HG02973 (cell line): ENCODE data around the gene SLC4A1.

Experiments used
- ATAC-seq: cut with Tn5 transposase; IDR thresholded peaks from one replicate; pipeline ENCODE4 v1.9.1; 2021; ENCODE audit warnings: moderate library complexity; ENCODE audit not compliant: unreplicated experiment

SLC4A1 gene

DNA sequence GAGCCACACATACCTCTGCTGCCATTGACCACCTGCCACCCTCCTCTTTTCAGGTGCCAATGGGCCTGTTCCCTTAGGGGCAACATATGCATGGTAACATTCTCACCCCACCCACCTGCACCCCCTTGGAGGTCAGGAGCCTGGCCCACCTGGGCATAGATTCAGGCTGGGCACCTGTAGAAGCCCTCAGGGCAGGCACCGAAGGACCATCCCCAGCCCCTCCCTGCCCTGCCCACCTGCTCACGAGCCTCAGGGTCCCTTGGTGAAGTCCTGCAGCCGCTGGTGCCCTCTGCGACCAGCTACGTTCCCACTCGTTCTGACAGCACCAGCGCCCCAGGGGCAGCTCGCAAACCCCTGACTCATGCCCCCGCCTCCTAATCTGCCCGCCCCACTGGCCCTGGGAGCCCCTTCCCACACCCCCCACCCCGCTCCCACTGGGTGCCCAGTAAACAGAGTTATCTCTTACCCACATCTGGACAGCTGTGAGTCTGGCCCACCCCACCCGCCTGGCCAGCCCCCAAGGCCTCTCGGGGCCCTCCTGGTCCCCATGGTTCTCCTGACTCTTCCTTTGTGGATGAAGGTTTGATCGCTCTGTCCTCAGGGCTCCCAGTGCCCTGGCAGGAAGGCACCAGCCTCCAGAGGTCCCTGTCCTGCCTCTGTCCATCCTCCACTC lies at the start of gene SLC4A1:
Gene SLC4A1, minus strand, starts transcription at position 318 of the 673 bp plus-strand sequence. CDS start 5,269 bp downstream, outside the sequence.
- ATAC-seq = no peak

DNA sequence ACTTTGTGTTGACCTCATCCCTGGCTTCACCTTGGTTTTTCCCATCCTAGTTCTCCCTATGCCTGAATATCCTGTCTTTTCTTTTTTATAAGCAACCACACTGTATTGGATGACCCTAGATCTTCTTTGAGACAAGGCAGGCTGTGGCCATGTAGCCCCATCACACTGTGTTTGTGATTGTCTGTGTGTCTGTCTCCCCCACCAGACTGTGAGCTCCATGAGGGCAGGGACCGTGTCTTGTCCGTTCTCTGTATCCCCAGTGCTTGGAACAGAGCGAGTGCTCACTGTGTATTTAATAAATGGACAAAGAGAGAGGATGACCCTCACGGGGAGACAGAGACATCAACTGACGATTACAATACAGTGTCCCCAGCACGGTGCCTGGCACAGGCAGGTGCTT lies 49.6 kb upstream of the SLC4A1 start:
- ATAC-seq = no peak

DNA sequence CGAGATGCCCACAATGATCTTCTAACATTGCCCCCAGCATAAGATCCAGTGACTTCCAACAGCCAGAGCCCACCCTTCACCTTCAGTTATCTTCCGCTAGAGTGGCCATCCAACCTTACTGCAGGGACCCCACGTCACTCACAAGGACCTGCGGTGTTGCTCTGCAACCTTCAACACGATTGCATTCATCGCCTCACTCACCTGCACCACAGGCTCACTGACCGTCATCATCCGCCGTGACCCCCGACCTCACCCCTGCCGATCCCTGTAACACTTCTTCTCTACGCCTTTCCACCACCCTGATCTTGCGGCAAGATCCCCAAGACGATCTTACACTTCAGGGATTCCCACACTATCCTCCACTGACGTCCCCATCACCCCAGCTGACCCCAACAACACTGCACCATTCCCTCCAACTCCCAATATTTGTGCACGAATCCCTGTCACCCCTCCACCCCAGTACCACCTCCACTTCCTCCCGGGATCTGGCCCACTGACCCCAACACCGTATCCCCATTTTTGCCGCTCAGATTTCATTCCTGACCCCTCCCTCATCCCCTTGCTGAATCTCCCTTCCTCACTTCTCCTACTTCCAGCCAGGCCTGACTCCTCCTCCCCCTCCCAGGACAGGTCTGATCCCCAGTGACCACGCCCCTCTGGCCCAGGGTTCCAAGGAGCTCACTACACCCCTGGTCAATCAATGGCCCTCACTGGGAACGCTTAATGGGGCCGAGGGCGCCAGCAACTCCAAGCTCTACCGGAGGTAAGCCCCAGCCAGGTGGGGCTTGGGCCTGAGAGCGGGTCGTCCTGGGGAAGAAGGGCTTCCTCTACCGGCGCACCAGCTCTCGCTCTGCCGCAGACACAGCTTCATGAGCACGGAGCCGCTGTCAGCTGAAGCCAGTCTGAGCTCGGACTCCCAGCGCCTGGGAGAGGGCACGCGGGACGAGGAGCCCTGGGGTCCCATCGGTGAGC lies 48.1 kb upstream of the SLC4A1 start:
- ATAC-seq = no peak

DNA sequence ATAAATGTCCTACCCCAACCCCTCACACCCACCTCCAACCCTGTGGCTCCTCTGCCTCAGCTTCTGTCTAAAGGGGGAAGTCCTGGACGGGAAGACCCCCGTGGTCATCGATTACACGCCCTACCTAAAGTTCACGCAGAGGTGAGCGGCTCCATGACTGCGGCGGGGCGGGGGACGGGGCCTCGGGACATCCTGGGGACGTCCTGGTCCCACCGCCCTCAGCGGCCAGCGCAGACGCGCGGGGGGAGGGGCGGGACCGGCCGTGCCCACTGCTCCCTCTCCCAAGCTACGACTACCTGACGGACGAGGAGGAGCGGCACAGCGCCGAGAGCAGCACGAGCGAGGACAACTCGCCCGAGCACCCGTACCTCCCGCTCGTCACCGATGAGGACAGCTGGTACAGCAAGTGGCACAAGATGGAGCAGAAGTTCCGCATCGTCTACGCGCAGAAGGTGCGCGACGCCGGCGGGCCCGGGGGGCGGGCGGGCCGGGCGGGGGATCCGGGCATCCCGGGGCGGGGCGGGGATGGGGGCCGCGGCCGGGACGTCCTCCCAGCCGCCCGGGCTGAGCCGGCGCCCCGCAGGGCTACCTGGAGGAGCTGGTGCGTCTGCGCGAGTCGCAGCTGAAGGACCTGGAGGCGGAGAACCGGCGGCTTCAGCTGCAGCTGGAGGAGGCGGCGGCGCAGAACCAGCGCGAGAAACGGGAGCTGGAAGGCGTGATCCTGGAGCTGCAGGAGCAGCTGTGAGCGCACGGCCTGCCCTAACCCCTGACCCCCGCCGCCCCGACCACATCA lies 47.1 kb upstream of the SLC4A1 start:
- no peak for ATAC-seq

DNA sequence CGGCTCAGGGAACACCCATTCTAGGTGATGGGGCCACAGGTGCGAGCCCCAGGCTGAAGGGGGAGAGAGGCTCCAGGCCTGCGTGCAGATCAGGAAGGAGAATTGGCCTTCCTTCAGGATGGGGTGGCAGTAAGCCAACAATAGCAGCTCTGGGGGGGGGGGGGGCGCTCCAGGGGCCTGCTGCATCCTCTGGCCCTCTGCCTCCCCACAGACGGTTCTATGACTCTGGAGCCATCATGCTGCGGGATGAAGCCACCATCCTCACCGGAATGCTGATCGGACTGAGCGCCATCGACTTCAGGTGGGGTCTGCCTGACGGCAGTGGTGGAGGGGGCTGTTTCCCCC lies 46.6 kb upstream of the SLC4A1 start:
- no peak for ATAC-seq

DNA sequence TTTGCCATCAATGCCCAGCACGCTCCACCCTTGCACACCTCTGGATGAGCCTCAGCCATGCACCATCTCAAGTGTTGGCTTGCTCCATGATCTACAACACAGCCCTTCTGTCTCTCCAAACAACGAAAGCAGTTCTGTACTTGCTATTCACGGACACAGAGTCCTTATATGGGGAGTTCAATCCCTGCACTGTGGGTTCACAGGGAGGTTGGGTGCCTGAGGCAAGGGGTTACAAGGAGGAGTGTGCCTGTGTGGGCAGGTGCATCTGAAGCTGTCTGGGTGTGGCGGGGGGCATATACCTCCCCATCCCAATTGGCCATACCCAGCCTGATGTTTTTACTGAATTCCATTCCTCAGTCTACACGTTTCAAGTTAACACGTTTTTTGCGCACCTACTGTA lies 46.1 kb upstream of the SLC4A1 start:
- ATAC-seq = no peak

DNA sequence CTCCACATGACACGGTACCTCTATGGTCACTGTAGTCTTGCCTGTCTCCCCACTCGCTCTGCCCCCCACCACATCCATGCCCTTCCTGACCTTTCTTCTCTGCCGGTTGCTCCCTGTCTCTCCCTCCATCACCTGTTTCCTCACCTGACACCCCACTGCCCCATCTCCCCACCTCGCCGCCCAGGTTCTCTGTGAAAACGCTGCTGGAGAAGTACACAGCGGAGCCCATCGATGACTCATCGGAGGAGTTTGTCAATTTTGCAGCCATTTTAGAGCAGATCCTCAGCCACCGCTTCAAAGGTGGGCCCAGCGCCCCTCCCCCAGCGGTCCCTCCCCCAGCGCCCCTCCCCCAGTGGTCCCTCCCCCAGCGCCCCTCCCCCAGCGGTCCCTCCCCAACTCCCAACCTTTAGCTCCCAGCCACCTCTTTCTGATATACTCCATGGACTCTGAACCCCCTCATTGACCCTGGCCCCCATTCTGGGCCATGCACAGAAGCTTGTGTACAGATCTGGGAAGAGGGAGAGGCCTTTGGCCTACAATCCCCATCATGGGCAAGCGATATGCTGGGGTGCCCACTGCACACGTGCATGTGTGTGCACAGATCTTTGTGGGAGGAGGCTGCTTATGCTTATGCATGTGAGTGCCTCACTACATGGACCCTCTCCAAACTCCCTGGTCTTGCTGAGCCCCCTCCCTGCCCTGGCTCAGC lies 44.6 kb upstream of the SLC4A1 start:
- ATAC-seq = no peak

DNA sequence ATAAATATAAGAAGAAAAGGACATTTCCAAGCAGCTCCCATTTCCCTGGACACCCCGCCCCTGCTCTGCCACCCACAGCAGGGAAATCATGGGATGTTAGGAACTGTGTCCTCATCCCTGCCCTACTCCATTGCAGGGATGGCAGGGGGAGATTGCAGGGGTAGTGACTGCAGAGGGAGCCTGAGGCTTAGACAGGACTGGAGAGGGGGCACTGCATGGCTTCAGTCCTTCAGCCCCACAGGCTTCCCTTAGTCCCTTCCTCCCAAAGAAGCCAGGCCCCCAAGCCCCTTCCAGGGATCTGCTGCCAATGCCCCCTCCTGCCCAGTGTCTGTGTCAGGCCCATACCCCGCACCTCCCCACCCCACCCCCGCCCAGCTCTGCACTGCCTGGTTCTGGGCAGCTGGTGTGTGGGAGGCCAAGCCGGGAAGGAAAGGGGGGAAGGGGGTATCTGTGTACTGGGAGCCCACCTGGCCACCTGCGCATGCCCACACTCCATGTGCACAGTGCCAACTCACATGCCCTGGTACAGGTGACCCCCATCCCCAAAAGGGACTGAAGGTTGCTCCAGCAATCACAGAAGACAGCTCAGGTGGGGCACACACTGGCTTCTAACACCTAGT lies 43.7 kb upstream of the SLC4A1 start:
- no peak for ATAC-seq

DNA sequence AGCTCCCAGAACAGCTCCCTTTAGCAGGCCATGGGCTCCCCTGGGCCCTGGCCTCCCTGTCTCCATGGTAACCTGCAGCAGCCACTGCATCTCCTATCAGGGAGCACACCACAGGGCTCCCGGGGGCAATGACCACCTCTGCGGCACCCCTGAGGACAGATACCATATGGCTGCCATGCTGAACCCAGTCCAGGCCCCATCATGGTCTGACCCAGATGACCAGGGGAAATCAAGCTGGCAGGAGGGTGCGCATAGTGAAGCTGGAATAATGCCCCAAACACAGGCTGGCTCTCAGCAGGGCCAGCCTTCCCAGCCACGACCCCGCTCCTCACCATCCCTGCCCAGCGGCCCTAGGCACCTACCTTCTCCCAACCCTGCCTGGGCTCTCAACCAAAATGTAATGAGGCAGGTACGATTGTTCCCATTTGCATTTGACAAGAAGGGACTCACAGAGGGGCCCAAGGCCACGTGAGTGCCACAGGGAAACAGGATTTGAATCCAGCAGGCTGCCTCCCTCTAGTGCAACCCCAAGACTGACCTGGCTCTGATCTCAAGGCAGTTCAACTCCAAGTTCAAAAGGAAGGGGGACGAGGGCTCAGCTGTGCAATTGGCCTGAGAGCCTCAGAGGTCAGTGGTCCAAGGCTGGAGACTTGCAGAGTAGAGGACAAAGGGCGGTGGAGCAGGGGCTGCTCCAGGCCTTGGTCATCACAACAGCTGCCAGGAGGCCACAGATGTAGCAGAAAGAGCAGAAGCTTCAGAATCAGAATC lies 42.9 kb upstream of the SLC4A1 start:
- no peak for ATAC-seq

DNA sequence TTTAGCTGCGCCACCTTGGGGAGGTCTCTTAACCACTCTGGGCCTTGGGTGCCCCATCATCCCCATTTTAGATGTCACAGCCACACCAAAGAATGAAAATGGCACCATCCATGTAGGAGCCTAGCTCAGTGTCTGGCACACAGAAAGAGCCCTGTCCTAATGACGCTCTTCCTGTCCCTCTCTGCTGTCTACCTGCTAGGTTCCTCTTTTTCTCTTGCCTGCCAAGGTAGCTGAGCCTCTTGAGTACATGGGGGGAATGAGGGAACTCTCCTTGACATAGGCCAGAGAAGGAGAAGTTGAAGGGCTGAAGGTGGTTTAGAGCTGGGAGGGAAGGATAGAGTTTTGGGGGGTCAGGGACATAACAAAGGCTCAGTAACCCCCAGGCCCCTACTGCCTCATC lies 42.3 kb upstream of the SLC4A1 start:
- no peak for ATAC-seq

DNA sequence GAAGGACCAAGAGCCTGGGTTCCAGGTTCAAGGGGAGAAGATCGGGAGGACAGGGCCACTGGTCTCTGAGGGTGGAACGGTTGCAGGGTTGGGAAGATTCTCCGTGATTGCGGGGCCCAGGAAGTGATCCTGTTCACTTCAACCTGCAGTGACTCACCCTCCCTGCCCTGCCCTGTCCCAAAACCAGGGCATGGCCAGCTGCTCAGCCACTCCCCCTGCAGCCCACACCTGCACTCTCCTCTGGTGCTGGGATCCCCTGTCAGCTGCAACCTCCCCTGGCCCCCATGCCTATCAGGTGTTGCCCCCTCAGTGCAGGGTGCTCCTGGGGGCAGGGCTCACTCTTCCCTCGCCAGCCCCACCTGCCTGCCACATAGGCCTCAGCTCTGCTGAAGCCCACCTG lies 41.5 kb upstream of the SLC4A1 start:
- ATAC-seq = no peak

DNA sequence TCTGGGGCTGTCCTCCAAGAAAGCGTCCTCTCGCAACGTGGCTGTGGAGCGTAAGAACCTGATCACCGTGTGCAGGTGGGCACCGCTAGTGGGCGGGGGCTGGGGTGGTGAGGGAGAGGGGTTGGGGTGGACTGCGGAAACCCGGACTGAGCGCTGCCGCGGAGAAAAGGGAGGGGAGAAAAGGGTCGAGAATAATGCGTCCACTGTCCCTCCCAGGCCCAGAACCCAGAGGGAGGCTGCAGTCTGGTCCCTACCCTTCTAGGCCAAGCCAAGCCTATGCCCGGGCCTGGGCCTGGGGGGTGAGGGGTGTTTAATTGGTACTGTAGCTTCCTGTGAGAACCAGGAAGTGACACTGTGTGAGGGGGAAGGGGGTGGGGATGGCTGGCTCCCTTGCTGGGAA lies 40.9 kb upstream of the SLC4A1 start:
- ATAC-seq = no peak

DNA sequence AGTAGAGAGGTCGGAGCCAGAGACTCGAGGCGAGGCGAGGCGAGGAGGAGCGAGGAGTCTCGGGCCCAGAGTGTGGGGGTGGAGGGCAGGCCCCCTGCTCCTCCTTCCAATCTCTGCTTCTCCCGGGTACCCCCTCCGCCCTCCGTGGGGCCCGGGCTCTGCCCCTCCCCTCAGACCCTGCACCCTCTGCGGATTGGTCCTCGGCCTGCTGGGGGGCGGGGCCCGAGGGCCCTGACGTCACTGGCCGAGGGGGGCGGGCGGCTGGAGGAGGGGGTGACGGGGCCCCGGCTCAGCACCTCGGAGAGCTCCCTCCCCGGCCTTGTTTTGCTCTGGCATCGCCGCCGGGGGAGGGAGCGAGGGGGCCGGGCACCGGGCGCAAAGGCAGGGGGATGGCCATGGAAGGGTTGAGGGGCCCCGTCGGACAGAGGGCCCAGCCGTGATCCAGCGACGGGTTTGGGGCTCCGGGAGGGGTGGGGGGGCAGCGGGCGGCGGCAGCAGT lies 40.4 kb upstream of the SLC4A1 start, which contains the start of gene RUNDC3A:
Gene RUNDC3A, plus strand, starts transcription at position 282 of the 499 bp plus-strand sequence. CDS start 232 bp downstream, outside the sequence.
- ATAC-seq = no peak

DNA sequence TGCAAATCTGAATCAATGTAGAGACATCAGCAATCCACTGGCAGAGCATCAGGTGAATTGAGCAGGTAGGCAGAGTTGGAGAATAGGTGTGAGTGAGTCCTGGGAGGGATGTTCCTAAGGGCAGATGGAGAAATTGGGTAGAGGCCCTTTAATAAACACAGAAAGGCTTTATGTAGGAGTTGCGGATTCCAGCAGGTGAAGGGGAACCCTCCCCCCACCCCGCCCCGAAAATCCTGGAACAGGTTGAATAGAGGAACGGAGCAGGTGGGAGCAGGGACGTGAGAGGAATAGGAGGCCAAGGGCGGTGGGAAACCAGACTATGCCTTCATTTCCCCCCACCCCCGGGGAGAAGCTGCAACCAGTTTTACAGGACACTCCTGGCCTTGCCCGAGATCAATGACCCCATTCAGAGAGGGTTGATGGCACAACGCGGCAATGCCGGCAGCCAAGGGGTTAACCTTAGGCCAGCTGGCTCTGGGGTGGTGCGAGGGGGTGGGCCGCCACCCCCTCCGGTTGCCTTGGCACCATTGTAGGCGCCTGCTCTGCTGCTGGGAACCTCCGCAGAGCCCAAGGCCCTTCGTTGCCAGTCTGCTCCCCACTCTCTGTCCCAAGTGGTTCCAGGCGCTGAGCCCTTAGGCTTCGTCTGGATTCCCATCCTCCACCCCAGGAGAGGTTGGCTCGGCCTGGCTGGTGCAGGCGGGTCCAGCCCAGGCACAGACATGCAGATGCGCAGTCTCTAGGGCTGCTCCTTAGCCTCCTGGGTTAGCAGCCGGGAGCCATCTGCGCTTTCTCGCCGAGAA lies 39.7 kb upstream of the SLC4A1 start:
- no peak for ATAC-seq

DNA sequence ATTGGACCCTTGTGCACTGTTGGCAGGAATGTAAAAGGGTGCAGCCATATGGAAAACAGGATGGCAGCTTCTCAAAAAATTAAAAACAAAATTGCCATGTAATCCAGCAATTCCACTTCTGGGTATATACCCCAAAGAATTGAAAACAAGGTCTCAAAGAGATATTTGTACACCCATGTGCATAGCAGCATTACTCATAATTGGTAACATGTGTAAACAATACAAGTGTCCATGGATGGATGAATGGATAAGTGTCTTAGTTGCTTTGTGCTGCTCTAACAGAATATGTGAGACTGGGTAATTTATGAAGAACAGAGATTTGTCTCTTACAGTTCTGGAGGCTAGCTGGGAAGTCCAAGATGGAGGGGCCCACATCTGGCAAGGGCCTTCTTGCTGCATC lies 36.7 kb upstream of the SLC4A1 start:
- ATAC-seq = no peak

DNA sequence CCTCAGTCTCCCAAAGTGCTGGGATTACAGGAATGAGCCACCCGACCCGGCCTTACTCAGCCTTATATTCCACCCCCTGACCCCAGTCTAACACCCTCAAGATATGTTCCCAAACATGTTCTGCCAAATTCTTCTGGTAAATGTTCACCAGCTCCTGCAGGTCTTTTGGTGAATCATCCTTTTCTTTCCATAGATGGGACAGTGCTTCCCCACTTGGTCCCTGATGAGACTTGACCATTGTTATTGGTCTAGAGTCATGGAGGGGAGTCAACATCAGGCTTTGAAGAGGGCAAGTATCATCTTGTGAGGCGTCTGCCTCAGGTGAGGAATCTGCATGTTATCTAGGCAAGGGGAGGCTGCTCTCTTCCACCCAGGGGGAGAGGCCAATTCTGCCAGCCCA lies 30.0 kb upstream of the SLC4A1 start:
- ATAC-seq = no peak

DNA sequence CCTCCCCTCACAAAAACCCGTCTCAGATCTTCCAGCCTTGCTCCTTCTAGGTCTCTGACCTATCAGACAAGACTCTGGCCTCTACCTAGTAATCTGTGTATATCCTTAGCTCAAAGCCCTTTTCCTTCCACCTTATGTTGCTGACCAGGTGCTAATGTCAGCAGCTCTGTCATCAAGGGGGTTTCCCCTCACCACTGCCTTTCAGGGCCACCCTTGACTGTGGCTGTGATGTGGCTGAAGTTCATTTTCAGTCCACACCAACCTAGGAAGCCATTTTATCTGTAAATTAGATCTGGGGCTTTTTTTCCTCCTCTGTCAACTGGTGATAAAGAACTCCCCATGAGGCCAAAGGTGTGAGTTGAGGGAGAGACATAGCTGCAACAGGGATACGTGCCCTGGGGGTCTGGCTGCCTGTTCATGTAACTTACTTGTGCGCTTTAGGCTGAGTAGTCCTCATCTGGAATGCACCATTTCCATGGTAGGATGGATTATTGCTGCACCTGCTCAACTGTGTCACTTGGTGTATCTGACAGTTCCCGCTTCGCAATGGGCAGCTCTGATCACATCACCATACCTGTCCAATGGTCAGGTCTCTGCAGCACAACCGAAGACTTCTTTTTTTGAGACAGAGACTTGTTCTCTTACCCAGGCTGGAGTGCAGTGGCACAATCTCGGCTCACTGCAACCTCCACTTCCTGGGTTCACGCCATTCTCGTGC lies 25.7 kb upstream of the SLC4A1 start:
- ATAC-seq = no peak

DNA sequence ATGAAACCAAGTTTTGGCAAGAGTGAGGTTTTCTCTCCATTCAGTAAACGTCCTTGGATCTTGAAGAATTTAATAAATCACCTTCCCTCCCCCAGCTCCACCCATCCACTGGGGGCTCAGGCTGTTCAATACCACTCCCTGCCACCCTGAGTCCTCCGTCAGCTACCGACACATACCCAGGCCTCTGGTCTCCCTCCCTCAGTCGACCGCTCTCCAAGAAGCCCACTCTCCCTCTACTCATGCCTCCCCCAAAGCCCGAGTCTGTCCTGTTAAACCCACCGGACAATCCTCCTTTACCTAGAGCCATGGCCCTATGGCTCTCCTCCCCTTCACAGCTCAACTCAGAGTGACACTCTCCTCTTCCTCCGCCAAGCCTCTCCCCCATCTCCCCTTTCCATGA lies 19.7 kb upstream of the SLC4A1 start:
- ATAC-seq = no peak
